A673 (cell line): Measurements from ENCODE around the gene CTTNBP2. TPM values are rescaled to one million over a fixed set of nuclear protein-coding genes. Genes with fewer than 3 reads are reported as not detected.

Experiments used
- BruUV-seq: library from RNA; stranded (reverse); fragments of 400-500 nt; replicated peaks from 2 replicates; lab custom pipeline; 2021; lab: Mats Ljungman, UMichigan
- CTCF ChIA-PET: fragments of 300-600 bp; sonication (Branson Sonifier 250); formaldehyde crosslinking; loops from one replicate; lab custom pipeline; 2022; ENCODE audit warnings: antibody characterized with exemption; lab: Charles Lee
- POLR2A ChIA-PET: fragments of 300-600 bp; sonication (Branson Sonifier 250); formaldehyde crosslinking; loops from one replicate; lab custom pipeline; 2022; ENCODE audit warnings: antibody characterized with exemption; ENCODE audit not compliant: low non-redundant PET; lab: Charles Lee
- DNase-seq: peaks from one replicate; pipeline ENCODE4 v3.0.0-alpha.2; 2015; ENCODE audit warnings: low spot score
- H3K27ac ChIP-seq: fragments of 200-600 bp; sonication (generic); 2 replicates; pipeline ENCODE4 v1.5.1; 2016; ENCODE audit warnings: mixed run types, low read depth, mild to moderate bottlenecking, mixed read lengths, antibody characterized with exemption, low read length; ENCODE audit not compliant: poor library complexity, severe bottlenecking
- H3K27me3 ChIP-seq: fragments of 200-600 bp; sonication (generic); replicated peaks from 2 replicates; pipeline ENCODE4 v1.6.1; 2017; ENCODE audit warnings: mixed run types, low read depth, mild to moderate bottlenecking, mixed read lengths, antibody characterized with exemption, low read length; ENCODE audit not compliant: insufficient read depth, poor library complexity
- H3K36me3 ChIP-seq: fragments of 200-600 bp; sonication (generic); 2 replicates; pipeline ENCODE4 v1.6.1; 2016; ENCODE audit warnings: mixed run types, mild to moderate bottlenecking, mixed read lengths, antibody characterized with exemption, low read length; ENCODE audit not compliant: insufficient read depth, poor library complexity, severe bottlenecking
- H3K4me1 ChIP-seq: fragments of 200-600 bp; sonication (generic); 2 replicates; pipeline ENCODE4 v1.6.1; 2017; ENCODE audit warnings: mixed run types, mild to moderate bottlenecking, mixed read lengths, antibody characterized with exemption, low read length; ENCODE audit not compliant: insufficient read depth, poor library complexity, severe bottlenecking
- H3K4me3 ChIP-seq: fragments of 200-600 bp; sonication (generic); 2 replicates; pipeline ENCODE4 v1.5.1; 2016; ENCODE audit warnings: low read depth, mixed run types, mild to moderate bottlenecking, mixed read lengths, low read length; ENCODE audit not compliant: poor library complexity, severe bottlenecking
- H3K9me3 ChIP-seq: fragments of 200-600 bp; sonication (generic); 2 replicates; pipeline ENCODE4 v1.6.1; 2016; ENCODE audit warnings: mixed run types, low read depth, mild to moderate bottlenecking, mixed read lengths, antibody characterized with exemption, low read length; ENCODE audit not compliant: poor library complexity, severe bottlenecking
- CTCF ChIP-seq: fragments of 300-800, 200-600 bp; sonication (generic); conservative IDR thresholded peaks from 2 replicates; pipeline ENCODE4 v1.5.1; 2017; ENCODE audit warnings: low read depth, mild to moderate bottlenecking, antibody characterized with exemption, low read length, moderate library complexity, mixed read lengths
- EZH2 ChIP-seq: fragments of 200-600 bp; sonication (generic); IDR thresholded peaks from 2 replicates; pipeline ENCODE4 v1.6.1; 2017; ENCODE audit warnings: borderline replicate concordance, low read depth, mild to moderate bottlenecking, mixed read lengths, antibody characterized with exemption, low read length; ENCODE audit not compliant: poor library complexity, severe bottlenecking
- intact Hi-C: fragments of 100-400 bp; cut with micrococcal nuclease; formaldehyde crosslinking; loops from one replicate; pipeline ENCODE4 v1.10.0; 2022; ENCODE audit not compliant: unreplicated experiment
- total RNA-seq: library from RNA; stranded (reverse); gene quantifications from 2 replicates; pipeline ENCODE4 v1.2.3, GENCODE V29; 2021

Gene CTTNBP2
- total RNA-seq, 1 experiment from 2014 or later: 21.8 TPM

DNA sequence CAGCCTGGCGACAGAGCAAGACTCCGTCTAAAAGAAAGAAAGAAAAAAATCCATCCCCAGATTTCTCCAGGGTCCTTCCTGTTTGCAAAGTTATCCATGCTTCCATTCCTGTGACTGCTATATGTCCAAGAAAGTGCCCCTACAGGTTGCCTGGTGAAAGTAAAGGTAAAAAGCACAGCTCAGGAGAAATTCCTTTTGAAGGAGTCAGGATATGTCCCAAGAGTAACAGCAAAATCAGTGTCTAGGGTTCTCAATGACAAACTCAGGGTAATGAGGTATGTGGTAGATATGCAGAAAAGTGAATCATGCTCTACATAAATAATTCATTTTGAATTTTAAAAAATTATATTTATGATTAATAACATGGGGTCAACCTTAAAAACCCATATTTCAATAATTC, 91.5 kb downstream of the CTTNBP2 start:
- Histone ChIP-seq H3K9me3 (no peaks in the 10 kb centered on the region), H3K4me1 (no peaks in the 10 kb centered on the region), H3K36me3 (no peaks in the 10 kb centered on the region), H3K27ac (no peak overlapping the region), H3K27me3 (no peaks in the 10 kb centered on the region), H3K4me3 (no peak overlapping the region)
- BruUV-seq: no TSS peak
- no peak for DNase-seq
- ChIA-PET CTCF (no interaction called here), POLR2A (no interaction called here)
- intact Hi-C loops: no loop called here
- TF ChIP-seq CTCF: no peak
- no peak for TF ChIP-seq EZH2

DNA sequence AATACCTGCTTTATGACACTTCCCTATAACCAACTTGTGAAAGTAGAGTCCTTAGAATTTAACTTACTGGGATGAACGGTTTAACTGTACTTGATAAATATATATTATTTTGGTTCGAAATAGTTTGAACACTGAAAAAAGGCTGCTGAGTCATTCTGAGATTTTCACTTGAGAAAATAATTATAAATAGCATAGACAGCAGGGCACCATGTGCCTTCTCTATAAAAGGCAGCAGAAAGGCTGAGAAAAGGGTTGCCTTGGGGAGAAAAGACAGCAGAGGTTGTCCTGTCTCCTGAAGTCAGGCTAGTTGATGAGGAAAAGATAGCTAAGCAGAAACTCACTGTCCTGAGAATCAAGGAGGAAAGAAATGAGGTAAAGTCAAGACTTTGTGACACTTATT, 92.4 kb downstream of the CTTNBP2 start:
- POLR2A ChIA-PET: no interaction called here
- Histone ChIP-seq H3K36me3 (no peaks in the 10 kb centered on the region), H3K4me1 (no peaks in the 10 kb centered on the region), H3K4me3 (no peak overlapping the region), H3K27me3 (no peaks in the 10 kb centered on the region), H3K27ac (no peak overlapping the region), H3K9me3 (no peaks in the 10 kb centered on the region)
- DNase-seq: no peak
- intact Hi-C loops: no loop called here
- CTCF ChIA-PET: no interaction called here
- BruUV-seq: no TSS peak
- TF ChIP-seq CTCF (no peak), EZH2 (no peak)

DNA sequence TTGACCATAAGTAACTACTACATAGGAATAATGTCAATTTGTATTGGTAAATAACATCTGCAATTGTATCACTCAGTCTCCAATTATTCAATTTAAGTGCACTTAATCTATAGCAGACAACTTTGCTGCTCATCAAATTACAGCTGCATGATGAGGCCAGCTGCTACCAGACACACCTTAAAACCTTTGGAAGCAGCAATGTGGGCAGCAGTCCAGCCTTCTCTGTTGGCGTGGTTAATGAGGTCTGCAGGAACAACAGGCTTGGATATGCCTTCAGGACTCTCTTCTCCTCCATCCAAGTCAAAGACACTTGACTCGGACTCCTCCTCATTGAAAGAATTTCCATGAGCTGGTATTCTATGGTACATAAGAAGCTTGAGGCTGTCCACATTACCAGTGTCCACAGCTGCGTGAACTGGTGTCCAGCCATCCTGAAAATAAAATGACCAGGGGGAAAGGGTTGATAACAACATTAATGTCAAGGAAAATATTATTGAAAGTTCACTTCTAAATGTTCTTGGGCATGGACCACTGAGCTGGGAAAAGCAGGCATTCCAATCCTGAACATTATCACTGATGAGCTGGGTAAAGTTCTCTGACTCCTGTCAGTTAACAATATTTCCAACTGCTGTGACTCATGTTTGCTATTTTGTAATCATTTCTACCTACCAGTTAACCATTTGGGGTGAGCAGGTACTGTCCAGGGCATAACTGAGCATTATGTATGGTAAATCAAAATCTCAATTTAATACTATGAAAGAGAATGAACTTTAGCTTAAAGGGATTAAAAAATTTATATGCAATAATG, 95.7 kb downstream of the CTTNBP2 start:
- H3K4me1 ChIP-seq: peaks cover 8% of the 10 kb centered on the region
- intact Hi-C loops: no loop called here
- no peak overlapping the region for H3K27ac ChIP-seq
- POLR2A ChIA-PET: no interaction called here
- no TSS peak for BruUV-seq
- H3K9me3 ChIP-seq: no peaks in the 10 kb centered on the region
- no peak for DNase-seq
- CTCF ChIA-PET: no interaction called here
- no peaks in the 10 kb centered on the region for H3K36me3 ChIP-seq
- H3K4me3 ChIP-seq: no peak overlapping the region
- no peak for TF ChIP-seq EZH2
- TF ChIP-seq CTCF: no peak
- H3K27me3 ChIP-seq: no peaks in the 10 kb centered on the region
